GM12874 (cell line): ENCODE data around the gene PIK3C2G.

ENCODE experiments used
- TF ChIP-seq, protein P1 (sequence below): IDR thresholded peaks from 2 replicates; pipeline ENCODE4 v1.5.1; 2011; ENCODE audit warnings: low read depth, mild to moderate bottlenecking, control low read depth, low read length, moderate library complexity; ENCODE audit not compliant: insufficient read depth

The PIK3C2G gene

DNA sequence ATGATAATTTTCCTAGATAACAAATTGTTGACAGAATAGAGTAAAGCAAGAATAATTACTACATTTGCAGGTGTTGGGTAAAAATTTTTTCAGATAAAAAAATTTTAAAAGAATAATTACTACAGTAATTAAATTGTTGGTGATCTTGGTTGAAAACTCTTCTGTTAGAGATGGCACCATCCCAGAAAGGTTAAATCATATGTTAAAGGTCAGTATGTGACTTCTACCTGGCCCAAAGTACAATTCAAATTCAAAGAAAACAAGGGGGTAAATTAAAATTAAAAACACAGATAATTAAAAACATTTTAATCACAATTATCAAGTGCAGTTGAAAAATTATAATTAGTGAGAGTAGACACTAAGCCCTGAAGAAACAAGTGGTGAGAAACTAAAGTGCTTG lies 18.1 kb upstream of the PIK3C2G start:
- TF ChIP-seq, protein P1, sequence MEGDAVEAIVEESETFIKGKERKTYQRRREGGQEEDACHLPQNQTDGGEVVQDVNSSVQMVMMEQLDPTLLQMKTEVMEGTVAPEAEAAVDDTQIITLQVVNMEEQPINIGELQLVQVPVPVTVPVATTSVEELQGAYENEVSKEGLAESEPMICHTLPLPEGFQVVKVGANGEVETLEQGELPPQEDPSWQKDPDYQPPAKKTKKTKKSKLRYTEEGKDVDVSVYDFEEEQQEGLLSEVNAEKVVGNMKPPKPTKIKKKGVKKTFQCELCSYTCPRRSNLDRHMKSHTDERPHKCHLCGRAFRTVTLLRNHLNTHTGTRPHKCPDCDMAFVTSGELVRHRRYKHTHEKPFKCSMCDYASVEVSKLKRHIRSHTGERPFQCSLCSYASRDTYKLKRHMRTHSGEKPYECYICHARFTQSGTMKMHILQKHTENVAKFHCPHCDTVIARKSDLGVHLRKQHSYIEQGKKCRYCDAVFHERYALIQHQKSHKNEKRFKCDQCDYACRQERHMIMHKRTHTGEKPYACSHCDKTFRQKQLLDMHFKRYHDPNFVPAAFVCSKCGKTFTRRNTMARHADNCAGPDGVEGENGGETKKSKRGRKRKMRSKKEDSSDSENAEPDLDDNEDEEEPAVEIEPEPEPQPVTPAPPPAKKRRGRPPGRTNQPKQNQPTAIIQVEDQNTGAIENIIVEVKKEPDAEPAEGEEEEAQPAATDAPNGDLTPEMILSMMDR, result no peak

DNA sequence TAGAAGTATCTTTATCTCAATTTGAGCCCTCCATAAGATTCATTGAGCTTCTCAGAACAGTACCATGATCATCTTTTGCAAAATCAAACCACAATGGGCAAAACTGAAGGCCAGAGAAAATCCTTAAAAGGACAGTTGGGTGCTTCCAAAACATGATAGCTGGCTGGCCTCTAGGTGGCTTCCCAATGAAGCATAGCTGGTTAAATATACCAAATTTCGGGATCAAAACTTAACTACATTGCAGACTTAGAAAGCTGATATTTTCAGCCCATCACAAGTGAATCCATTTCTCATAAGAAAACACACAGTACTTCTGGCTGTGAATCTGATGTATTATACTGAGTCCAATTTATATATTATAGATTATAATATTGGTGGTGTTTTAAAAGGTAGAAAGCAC lies 15.3 kb upstream of the PIK3C2G start:
- TF ChIP-seq, protein P1, result no peak

DNA sequence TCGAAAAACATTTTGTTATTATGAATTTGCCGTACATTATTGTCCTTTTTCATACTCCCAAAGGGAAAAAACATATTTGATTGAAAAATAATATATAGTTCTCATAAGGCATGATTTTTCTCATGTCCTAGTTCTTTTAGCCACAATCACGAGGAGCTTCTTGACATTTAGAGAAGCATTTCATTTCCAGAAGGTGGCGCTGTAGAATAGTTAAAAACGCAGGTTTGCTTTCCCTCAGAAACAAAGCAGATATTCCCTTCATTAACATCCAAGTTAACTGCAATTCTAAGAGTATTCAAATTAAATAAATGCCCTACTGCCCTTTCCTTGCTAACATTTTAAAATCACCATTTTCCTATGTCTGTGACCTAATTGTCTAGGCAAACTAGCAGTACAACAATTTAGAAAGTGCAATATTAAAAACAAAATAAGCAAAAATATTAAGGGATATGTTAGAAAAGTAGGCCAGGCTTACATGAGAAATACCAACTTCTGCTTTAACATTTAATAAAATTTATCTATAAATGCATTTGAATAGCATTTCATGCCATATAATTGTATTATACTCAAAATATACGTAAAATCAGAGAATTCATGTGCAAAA lies 10.9 kb upstream of the PIK3C2G start:
- TF ChIP-seq, protein P1, result peak; percentile 43

DNA sequence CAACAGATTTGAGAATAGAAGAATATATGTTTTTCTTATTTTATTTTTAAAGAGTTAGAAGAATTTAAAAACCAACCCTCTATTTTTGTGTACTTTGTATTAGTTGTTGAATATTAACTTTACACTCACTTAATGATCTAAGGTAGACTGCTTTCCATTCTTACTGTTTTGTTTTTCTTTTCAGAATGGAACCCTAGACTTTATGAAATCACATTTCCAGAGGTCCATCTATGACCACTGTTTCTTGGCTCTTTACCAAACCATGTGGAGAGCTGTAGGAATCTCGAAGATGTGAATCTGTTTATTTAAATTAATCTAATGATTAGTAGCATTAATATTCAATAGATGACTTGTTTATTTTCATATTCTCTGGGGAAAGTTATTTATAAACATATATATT lies 7.2 kb upstream of the PIK3C2G start:
- TF ChIP-seq, protein P1, result no peak

DNA sequence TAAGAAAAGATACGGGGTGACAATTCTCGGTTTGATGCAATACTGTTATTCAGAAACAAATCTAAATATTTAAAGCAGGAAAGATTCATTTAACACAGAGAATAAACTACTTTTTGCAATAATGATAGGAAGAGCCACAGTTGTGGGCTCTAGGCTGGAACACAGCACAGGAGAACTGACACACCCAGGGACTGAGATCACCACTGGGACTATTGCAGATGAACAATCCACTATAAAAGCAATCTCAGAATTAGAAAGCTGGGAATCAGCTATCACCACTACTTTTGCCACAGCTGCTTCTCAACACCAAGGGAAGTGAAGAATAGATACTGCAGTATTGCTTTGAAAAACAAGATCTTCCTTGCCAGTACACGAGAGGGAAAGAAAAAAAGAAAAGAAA lies 4.1 kb upstream of the PIK3C2G start:
- TF ChIP-seq, protein P1, result no peak

DNA sequence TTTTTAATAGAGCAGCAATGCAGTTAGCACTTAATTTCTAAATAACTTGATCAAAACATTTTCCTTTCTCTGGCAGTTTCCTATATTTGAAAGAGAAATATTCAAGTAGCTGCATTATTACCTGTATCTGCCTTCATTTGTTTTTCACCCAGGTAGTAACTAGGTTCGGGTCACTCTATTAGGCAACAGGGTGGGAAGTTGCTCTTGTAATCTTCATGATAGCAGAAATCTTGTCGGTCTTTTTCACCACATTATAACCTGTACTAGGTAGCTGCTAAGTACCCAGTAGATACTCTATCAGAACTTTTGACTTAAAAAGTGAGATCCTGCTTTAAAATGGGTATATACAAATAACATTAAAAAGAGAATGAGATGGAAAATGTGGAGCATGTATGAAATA lies 2.4 kb upstream of the PIK3C2G start:
- TF ChIP-seq, protein P1, result no peak

DNA sequence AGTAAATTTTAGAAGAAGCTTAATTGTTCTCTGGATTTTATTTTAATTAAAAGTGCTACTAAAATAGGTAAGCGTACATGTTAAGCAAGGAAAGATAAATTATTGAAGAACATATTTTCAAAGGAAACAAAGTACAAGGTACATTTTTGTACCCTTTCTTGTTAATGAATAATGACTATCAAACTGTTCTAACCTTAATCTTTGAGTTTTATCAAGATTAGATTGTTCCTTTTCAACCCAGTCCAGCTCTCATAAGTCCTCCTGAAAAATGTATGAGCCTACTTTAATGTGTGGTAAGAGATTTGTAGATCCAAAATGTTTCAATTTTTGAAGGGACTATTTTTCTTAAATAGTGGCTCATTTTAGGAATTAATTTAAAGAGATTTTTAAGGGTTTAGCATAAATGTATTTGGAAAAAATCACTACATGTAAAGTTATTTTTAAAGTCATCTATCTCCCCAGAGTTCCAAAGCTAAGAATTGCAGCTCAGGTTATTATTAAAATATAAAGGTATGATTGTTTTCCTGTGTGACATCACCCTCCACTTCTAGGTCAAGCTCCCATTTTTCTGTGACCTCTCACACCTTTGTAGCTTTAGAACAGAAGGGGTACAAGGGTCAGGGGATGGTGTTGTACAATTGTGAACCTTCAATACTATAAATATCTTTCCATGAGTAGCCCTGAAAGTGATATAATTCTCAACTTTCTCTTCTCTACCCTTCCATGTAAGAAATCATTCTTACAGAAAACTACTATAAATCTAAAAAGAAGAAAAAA lies 1.2 kb upstream of the PIK3C2G start:
- TF ChIP-seq, protein P1, result no peak
